BLaER1 (cell line): Measurements from ENCODE around the gene SLC35A2.
A peak's percentile ranks its signal among the peaks of the same experiment; 100 is the strongest.

Source experiments
- H3K27ac ChIP-seq: shearing (Covaris generic); formaldehyde crosslinking; 2 replicates; pipeline ENCODE4 v1.8.1; 2022
- H3K27me3 ChIP-seq: shearing (Covaris generic); formaldehyde crosslinking; 2 replicates; pipeline ENCODE4 v1.8.1; 2022
- H3K36me3 ChIP-seq: shearing (Covaris generic); formaldehyde crosslinking; 2 replicates; pipeline ENCODE4 v1.8.1; 2022
- H3K4me1 ChIP-seq: shearing (Covaris generic); formaldehyde crosslinking; 2 replicates; pipeline ENCODE4 v1.8.1; 2022
- H3K4me2 ChIP-seq: shearing (Covaris generic); formaldehyde crosslinking; 2 replicates; pipeline ENCODE4 v1.8.1; 2022
- H3K4me3 ChIP-seq: shearing (Covaris generic); formaldehyde crosslinking; 2 replicates; pipeline ENCODE4 v1.8.1; 2022
- H3K9ac ChIP-seq: shearing (Covaris generic); formaldehyde crosslinking; 2 replicates; pipeline ENCODE4 v1.8.1; 2022
- H3K9me3 ChIP-seq: shearing (Covaris generic); formaldehyde crosslinking; 2 replicates; pipeline ENCODE4 v1.8.1; 2022
- H4K20me1 ChIP-seq: shearing (Covaris generic); formaldehyde crosslinking; 2 replicates; pipeline ENCODE4 v1.8.1; 2022
- Cebpa-rat ChIP-seq: shearing (Covaris generic); IDR thresholded peaks from 2 replicates; pipeline ENCODE4 v1.8.1; 2022

SLC35A2 gene

DNA sequence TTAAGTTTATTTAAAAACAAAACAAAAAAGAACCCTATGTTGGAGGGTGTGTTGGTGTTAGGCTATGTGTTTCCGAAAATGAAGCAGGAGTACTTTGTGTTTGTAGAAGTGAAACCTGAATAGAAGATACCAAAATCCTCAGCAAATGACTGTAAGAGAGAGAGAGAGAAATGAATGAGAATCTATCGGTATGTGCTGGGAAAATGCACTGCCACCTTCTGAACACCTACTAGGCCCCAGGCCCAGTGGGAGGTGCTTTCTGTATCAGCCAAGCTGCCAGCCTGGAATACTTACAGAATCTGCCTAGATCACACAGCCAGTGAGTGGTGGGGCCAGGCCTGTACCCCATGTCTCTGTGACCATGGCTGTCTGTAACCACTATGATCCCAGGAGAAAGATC, 22.3 kb upstream of the SLC35A2 start:
- Histone ChIP-seq H3K9ac (no peak overlapping the region), H3K9me3 (peaks cover 7% of the 10 kb centered on the region; the same call in 1 of the 2 replicates), H3K4me2 (no peak overlapping the region), H4K20me1 (peaks cover 28% of the 10 kb centered on the region), H3K27me3 (peaks cover 23% of the 10 kb centered on the region), H3K27ac (no peak overlapping the region), H3K4me3 (no peak overlapping the region), H3K4me1 (peaks cover 28% of the 10 kb centered on the region), H3K36me3 (peaks cover 50% of the 10 kb centered on the region)
- TF ChIP-seq Cebpa-rat, result no peak

DNA sequence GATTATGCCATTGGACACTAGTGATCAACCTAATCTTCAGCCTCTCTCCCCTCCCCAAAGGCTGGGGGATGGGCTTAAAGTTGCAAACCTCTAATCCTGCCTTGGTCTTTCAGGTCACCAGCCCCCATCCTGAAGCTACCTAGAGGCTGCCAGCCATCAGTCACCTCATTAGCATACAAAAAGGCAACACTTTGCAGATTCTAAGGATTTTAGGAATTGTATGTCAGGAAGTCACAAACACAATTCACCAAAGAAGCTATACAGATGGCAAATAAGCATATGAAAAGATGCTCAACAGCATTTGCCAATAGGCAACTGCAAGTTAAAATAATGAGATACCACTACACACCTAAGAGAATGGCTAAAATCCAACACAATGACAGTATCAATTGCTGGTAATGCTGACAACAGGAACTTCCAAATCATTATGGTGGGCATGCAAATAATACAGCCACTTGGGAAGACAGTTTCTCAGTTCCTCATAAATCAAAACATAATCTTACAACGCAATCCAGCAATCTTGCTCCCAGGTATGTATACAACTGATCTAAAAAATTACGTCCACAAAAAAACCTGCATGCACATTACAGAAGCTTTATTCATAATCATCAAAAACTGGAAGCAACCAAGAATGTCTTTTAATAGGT, 16.4 kb upstream of the SLC35A2 start:
- Histone ChIP-seq H3K4me3 (no peak overlapping the region), H3K36me3 (peaks cover 64% of the 10 kb centered on the region), H3K27ac (no peak overlapping the region), H3K9ac (no peak overlapping the region), H3K4me1 (peaks cover 5% of the 10 kb centered on the region; the same call in 1 of the 2 replicates), H4K20me1 (no peaks in the 10 kb centered on the region; the same call in 1 of the 2 replicates), H3K9me3 (peaks cover 5% of the 10 kb centered on the region; the same call in 1 of the 2 replicates), H3K4me2 (no peak overlapping the region; the same call in 1 of the 2 replicates), H3K27me3 (peaks cover 29% of the 10 kb centered on the region)
- TF ChIP-seq Cebpa-rat, result no peak

DNA sequence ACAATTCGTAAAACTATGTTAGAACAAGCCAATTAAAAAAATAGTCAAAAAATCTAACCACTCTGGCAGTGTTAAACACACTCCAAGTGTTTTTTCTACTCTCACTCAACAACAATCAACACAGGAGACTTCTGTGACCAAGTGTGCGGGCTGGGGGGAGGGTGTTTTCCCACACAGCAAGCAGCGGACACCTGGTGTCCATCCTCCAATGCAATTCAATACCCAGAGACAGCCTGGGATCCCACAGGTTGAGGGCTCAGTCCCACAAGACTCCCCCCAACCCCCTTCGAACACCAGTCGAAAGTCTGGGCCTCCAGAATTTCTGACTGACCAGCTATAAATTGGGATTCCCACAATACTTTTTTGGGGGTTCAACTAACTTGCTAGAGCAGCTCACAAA, 15.7 kb upstream of the SLC35A2 start:
- Histone ChIP-seq H3K9me3 (no peaks in the 10 kb centered on the region), H3K9ac (no peak overlapping the region), H3K27ac (no peak overlapping the region), H3K27me3 (peaks cover 36% of the 10 kb centered on the region), H3K4me2 (no peak overlapping the region), H3K4me1 (peaks cover 5% of the 10 kb centered on the region; the same call in 1 of the 2 replicates), H3K36me3 (peaks cover 64% of the 10 kb centered on the region), H3K4me3 (no peak overlapping the region), H4K20me1 (peaks cover 7% of the 10 kb centered on the region)
- TF ChIP-seq Cebpa-rat, result no peak

DNA sequence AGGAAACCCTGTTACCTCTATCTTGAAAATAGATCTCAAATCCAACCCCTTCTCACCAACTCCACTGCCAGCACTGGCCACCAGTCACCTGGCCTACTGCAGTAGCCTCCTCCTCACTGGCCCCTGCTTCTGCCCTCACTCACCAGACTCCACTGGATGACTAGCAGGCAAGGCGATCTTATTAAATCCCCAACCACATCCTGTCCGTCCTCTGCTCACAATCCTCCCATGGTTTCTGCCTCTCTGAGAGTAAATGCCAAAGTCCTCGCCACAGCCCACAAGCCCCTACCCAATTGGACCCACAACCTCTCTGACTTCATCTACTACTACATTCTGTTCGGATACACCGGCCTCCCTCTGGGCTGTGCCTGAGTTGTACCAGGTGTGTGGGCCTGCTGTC, 12.8 kb upstream of the SLC35A2 start:
- H4K20me1 ChIP-seq, result peaks cover 21% of the 10 kb centered on the region
- H3K27me3 ChIP-seq, result peaks cover 48% of the 10 kb centered on the region
- no peak overlapping the region for H3K9ac ChIP-seq
- H3K27ac ChIP-seq, result no peak overlapping the region
- H3K4me1 ChIP-seq, result peaks cover 24% of the 10 kb centered on the region
- H3K4me2 ChIP-seq, result no peak overlapping the region
- H3K9me3 ChIP-seq, result no peaks in the 10 kb centered on the region
- no peak overlapping the region for H3K4me3 ChIP-seq
- no peak for TF ChIP-seq Cebpa-rat
- H3K36me3 ChIP-seq, result peaks cover 46% of the 10 kb centered on the region

DNA sequence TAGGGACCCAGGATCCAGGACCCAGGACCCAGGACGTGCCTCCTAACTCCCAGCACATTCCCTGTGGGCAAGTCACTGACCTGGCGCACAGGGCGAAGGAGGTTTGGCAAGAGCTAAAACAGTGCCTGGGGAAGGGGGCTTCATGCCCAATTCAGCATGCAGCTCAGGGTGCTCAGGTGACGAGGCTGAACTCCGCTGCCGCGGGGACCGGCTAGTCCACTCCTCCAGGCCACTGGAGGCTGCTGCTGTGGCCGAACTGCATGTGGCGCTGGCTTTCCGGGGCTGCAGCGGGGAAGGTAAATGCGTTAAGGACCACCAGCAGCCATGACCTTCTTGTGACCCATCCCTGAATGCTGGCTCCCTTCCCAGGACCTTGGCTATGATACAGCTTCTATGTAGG, 12.3 kb upstream of the SLC35A2 start:
- H3K9me3 ChIP-seq, result no peaks in the 10 kb centered on the region; the same call in 1 of the 2 replicates
- TF ChIP-seq Cebpa-rat, result no peak
- no peak overlapping the region for H3K27ac ChIP-seq
- peaks cover 21% of the 10 kb centered on the region for H4K20me1 ChIP-seq
- no peak overlapping the region for H3K4me2 ChIP-seq
- peaks cover 46% of the 10 kb centered on the region for H3K36me3 ChIP-seq
- H3K4me3 ChIP-seq, result no peak overlapping the region
- peaks cover 48% of the 10 kb centered on the region for H3K27me3 ChIP-seq
- no peak overlapping the region for H3K9ac ChIP-seq
- H3K4me1 ChIP-seq, result peaks cover 25% of the 10 kb centered on the region

DNA sequence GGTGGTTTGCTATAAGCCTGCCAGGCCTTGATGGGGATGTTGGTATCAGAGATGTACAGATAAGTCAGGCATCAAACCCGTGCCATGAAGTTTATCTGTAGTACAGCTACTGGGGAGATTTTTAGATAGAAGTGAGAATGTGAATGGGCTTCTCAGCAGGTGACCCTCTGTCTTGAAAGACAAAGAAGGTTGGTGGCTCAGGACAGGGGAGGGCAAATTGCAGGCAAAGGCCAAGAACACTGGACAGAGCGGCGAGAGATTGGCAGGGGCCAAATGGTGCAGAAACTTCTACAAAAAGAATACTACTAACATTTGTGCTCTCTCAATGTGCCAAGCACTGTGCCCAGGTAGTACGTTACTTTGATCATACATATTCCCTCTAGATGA, 9.3 kb upstream of the SLC35A2 start:
- Histone ChIP-seq H3K4me3 (no peak overlapping the region), H3K9ac (no peak overlapping the region; the same call in 1 of the 2 replicates), H3K9me3 (no peaks in the 10 kb centered on the region; the same call in 1 of the 2 replicates), H3K27ac (no peak overlapping the region), H3K4me2 (peak overlapping the region; percentile 78), H3K4me1 (peaks cover 33% of the 10 kb centered on the region), H3K36me3 (peaks cover 36% of the 10 kb centered on the region), H4K20me1 (peaks cover 41% of the 10 kb centered on the region), H3K27me3 (peaks cover 36% of the 10 kb centered on the region)
- TF ChIP-seq Cebpa-rat, result no peak

DNA sequence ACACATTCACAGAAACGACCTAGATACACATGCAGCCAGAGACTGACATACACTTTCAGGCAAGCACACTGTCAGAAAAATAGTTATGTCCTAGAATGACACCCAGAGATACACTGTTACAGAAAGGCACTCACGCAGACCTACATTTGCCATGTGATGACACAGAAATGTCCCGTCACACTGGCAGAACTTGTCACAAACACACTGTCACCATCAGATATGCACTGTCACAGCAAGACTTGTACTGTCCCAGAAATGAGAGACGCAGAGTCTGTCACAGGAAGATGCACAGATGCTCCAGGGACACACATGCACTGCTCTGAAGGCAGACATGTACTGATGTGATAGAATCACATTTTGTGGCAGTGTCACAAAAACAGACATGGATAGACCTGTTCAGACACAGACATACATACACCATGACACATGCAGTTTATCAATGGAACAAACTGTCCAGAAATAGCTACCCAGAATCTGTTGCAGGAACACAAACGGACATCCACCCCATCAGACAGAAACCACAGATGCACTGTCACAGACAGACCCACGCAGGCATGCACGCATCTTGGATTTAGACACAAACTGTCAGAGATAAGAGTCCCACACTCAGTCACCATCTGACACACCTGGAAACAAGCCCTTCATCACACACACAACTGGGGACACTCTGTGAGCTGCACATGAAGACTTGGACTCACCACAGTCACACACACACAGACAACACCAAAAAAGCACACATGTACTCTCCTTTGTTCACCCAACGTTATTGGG, 8.7 kb upstream of the SLC35A2 start:
- no peak for TF ChIP-seq Cebpa-rat
- H3K4me2 ChIP-seq, result peak overlapping the region; percentile 78
- no peaks in the 10 kb centered on the region; the same call in 1 of the 2 replicates for H3K9me3 ChIP-seq
- peaks cover 41% of the 10 kb centered on the region for H3K27me3 ChIP-seq
- peaks cover 33% of the 10 kb centered on the region for H3K4me1 ChIP-seq
- no peak overlapping the region for H3K27ac ChIP-seq
- H3K36me3 ChIP-seq, result peaks cover 36% of the 10 kb centered on the region
- no peak overlapping the region for H3K4me3 ChIP-seq
- H3K9ac ChIP-seq, result peak overlapping the region; percentile 15; the same call in 1 of the 2 replicates
- peaks cover 47% of the 10 kb centered on the region for H4K20me1 ChIP-seq

DNA sequence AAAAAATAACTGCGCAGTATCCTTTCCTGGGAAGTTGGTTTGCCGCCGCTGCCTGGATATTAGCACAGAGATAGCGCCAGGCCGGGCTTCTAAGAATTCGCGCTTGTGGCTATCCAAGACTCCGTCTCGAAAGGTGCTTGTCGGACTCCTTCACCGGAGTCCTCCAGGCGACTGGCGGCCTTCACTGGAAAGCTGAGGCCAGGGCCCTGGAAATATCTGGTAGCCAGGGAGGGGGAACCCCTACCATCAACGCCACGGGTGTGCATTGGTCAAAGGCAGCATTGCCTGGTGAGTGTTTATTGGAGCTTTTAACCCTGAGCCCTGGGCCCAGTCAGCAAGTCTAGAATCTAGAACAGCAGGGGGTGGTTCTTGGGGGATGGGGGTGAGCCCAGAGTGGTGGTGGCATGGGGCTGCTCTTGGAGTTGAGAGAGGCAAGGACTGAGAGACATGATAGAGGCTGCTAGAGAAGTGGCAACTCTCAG, 8.0 kb upstream of the SLC35A2 start:
- Histone ChIP-seq H3K9ac (peak overlapping the region; percentile 57; the same call in 1 of the 2 replicates), H3K9me3 (no peaks in the 10 kb centered on the region; the same call in 1 of the 2 replicates), H4K20me1 (peaks cover 54% of the 10 kb centered on the region), H3K4me1 (peaks cover 33% of the 10 kb centered on the region), H3K4me3 (peak overlapping the region; percentile 79), H3K27me3 (peaks cover 48% of the 10 kb centered on the region), H3K36me3 (peaks cover 40% of the 10 kb centered on the region), H3K4me2 (peak overlapping the region; percentile 78), H3K27ac (no peak overlapping the region)
- no peak for TF ChIP-seq Cebpa-rat

DNA sequence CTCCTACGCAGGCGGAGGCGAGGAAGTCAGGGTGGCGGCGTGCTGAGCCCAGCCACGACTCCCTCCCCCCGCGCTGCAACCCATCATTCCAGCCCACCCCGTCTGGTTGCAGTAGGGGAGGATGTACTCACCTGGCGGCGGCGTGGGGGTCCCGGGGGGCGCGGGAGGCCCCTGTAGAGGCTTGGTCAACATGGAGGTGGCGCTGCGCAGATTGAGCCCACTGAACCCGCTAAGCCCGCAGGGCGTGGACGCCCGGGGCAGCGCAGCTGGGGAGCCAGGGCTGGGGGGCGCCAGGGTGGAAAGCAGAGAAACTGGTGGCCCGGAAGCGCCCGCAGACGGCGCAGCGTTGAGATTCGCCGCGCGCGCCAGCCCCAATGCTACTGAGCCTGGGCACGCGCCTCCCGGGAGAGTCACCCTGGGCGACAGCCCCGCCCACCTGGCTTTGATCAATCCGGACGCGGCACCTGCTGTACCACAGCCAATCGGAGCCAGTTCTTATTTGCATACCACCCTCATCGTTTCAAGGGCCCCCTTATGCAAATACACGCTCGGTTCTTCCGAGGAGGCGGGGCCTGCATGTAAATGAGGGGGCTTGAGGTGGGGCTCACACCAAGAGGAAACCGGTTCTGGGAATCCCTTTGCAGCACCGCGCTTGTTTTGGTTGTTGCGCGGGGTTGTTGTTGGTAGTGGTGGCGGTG, 7.3 kb upstream of the SLC35A2 start, which contains the start of gene PIM2:
Gene PIM2, minus strand, starts transcription at position 382 of the 698 bp plus-strand sequence. Its CDS starts 190 bp downstream, at position 192.
- peak within 1 kb of the TSS; percentile 79 for H3K4me3 ChIP-seq
- peaks cover 60% of the 10 kb centered on the region for H4K20me1 ChIP-seq
- peaks cover 40% of the 10 kb centered on the region for H3K36me3 ChIP-seq
- H3K27ac ChIP-seq, result peak within 1 kb of the TSS; percentile 85
- peak within 1 kb of the TSS; percentile 81 for H3K9ac ChIP-seq
- peaks cover 33% of the 10 kb centered on the region for H3K4me1 ChIP-seq
- no peaks in the 10 kb centered on the region; the same call in 1 of the 2 replicates for H3K9me3 ChIP-seq
- TF ChIP-seq Cebpa-rat, result no peak
- H3K4me2 ChIP-seq, result peak within 1 kb of the TSS; percentile 89
- peaks cover 48% of the 10 kb centered on the region for H3K27me3 ChIP-seq
